Keratinocyte (primary cell): ENCODE data around the gene STK36. TPM values are rescaled to one million over a fixed set of nuclear protein-coding genes. Genes with fewer than 3 reads are reported as not detected.

Experiments
- DNase-seq: peaks from one replicate; pipeline ENCODE4 v3.0.0-alpha.2; 2011; ENCODE audit warnings: low read depth, missing footprints, low spot score
- FAIRE-seq: peaks from 2 replicates; lab custom pipeline; 2011; peaks lifted over from hg19 to GRCh38; lab: Jason Lieb, UNC
- H2AFZ ChIP-seq: 2 replicates; pipeline ENCODE4 v1.6.0; 2012; ENCODE audit warnings: low read length, control low read depth, inconsistent platforms; ENCODE audit not compliant: control insufficient read depth
- H3K27ac ChIP-seq: 2 replicates; pipeline ENCODE4 v1.5.1; 2011; ENCODE audit warnings: low read length; ENCODE audit not compliant: control insufficient read depth, insufficient read depth
- H3K27me3 ChIP-seq: 3 replicates; pipeline ENCODE4 v1.6.0; 2011; ENCODE audit warnings: low read length; ENCODE audit not compliant: control insufficient read depth, insufficient read depth; ENCODE audit errors: extremely low read depth
- H3K36me3 ChIP-seq, 2 experiments: 2 replicates in 1 of 2; 3 replicates in 1 of 2; pipeline ENCODE4 v1.5.1; 2011; ENCODE audit warnings: low read length in 2 of 2, mild to moderate bottlenecking in 1 of 2; ENCODE audit not compliant: control insufficient read depth in 2 of 2, insufficient read depth in 2 of 2; ENCODE audit errors: extremely low read depth in 1 of 2
- H3K4me1 ChIP-seq: 3 replicates; pipeline ENCODE4 v1.5.1; 2011; ENCODE audit warnings: low read length; ENCODE audit not compliant: control insufficient read depth, insufficient read depth; ENCODE audit errors: extremely low read depth
- H3K4me2 ChIP-seq: 3 replicates; pipeline ENCODE4 v1.6.0; 2011; ENCODE audit warnings: low read depth, low read length; ENCODE audit not compliant: control insufficient read depth, insufficient read depth; ENCODE audit errors: extremely low read depth
- H3K4me3 ChIP-seq, 3 experiments: fragments of 200-600 bp in 1 of 3; sonication (generic) in 1 of 3; 2 replicates in 2 of 3; 3 replicates in 1 of 3; pipeline ENCODE4 v1.5.1; 2011 to 2016; ENCODE audit warnings: low read length in 3 of 3, mild to moderate bottlenecking in 3 of 3, control low read depth in 2 of 3, inconsistent platforms in 1 of 3, low read depth in 1 of 3, mixed read lengths in 1 of 3, mixed run types in 1 of 3, moderate library complexity in 1 of 3; ENCODE audit not compliant: control insufficient read depth in 2 of 3, insufficient read depth in 2 of 3; ENCODE audit errors: extremely low read depth in 1 of 3
- H3K79me2 ChIP-seq: 2 replicates; pipeline ENCODE4 v1.6.0; 2012; ENCODE audit warnings: low read length; ENCODE audit not compliant: control insufficient read depth, insufficient read depth
- H3K9ac ChIP-seq: 3 replicates; pipeline ENCODE4 v1.6.0; 2011; ENCODE audit warnings: low read length; ENCODE audit not compliant: control insufficient read depth, insufficient read depth; ENCODE audit errors: extremely low read depth
- H3K9me1 ChIP-seq: 3 replicates; pipeline ENCODE4 v1.6.0; 2011; ENCODE audit warnings: low read length; ENCODE audit not compliant: control insufficient read depth, insufficient read depth; ENCODE audit errors: extremely low read depth
- H3K9me3 ChIP-seq: 2 replicates; pipeline ENCODE4 v1.5.1; 2012; ENCODE audit warnings: low read depth, low read length; ENCODE audit not compliant: control insufficient read depth
- H4K20me1 ChIP-seq: 3 replicates; pipeline ENCODE4 v1.6.0; 2011; ENCODE audit warnings: low read length; ENCODE audit not compliant: control insufficient read depth, insufficient read depth; ENCODE audit errors: extremely low read depth
- EZH2 ChIP-seq: IDR thresholded peaks from one replicate; pipeline ENCODE4 v1.6.1; 2012; ENCODE audit warnings: inconsistent platforms, mild to moderate bottlenecking, low read length, moderate library complexity
- dilution Hi-C: fragments of 300-500 bp; cut with MboI; formaldehyde crosslinking; loops from one replicate; pipeline ENCODE4 v1.7.0; 2020; ENCODE audit warnings: low sequenced_read_pairs; ENCODE audit not compliant: extremely low pct_ligation_motif_present
- polyA plus RNA-seq, 5 experiments: library from polyadenylated mRNA; depleted of rRNA in 3 of 5; stranded (reverse) in 3 of 5; stranded (forward) in 1 of 5; unstranded in 1 of 5; fragments of >200 nt; gene quantifications; 1 replicate in 1 of 5; 2 replicates in 3 of 5; 3 replicates in 1 of 5; pipeline versions ENCODE4 v1.2.1 to v1.2.3, GENCODE V29; 2011 to 2012; ENCODE audit warnings: missing spikeins in 2 of 5, low read depth in 1 of 5, low replicate concordance in 1 of 5
- TF ChIP-seq, protein P1 (sequence below), 3 experiments: IDR thresholded peaks in 1 of 3; conservative IDR thresholded peaks in 1 of 3; optimal IDR thresholded peaks in 1 of 3; 2 replicates in 2 of 3; 3 replicates in 1 of 3; pipeline versions ENCODE3 to v1.5.1; 2011; ENCODE audit warnings: low read length in 3 of 3, mild to moderate bottlenecking in 3 of 3, moderate library complexity in 2 of 3, control low read depth in 1 of 3, inconsistent platforms in 1 of 3; ENCODE audit not compliant: insufficient read depth in 2 of 3; ENCODE audit errors: extremely low read depth in 1 of 3

STK36 gene
- polyA plus RNA-seq, 1 donor (not counting 4 experiments of a cell fraction or from before 2014, with no cell fraction given) = 19.0 TPM

DNA sequence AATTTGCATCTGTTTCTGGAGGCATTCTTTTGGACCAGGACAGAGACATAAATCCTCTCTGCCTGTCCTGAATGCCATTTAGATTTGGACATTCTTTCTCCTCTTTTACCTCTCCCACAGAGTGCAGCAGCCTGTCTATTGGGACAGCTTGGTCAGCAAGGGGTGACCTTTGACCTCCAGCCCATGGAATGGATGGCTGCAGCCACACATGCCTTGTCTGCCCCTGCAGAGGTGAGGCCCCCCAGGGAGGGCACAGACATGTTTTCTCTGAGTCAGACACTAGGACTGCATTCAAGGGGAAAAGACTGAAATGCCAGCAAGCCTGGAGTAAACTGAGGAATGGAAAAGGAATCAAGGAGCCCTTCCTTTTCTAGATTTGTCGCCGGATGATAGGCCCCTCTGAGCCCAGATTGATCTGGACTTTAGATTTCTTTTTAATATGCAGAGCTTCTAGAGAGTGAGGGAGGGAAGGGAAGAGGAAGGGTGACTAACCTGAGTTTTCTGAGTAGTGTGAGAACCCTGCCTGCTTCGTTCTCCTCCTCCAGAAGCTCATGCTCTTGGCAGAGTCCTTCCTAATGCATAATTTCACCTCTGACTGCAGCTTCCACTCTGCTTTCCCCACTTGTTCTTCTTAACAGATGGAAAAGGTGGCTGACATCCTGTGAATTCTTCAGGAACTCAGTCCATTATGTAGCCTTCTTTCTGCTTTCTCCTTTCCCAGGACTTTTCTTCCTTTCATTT, 22.7 kb downstream of the STK36 start:
- DNase-seq (no peak), FAIRE-seq (no peak)
- Histone ChIP-seq H4K20me1 (no peaks in the 10 kb centered on the region), H3K27me3 (no peaks in the 10 kb centered on the region), H3K4me1 (no peaks in the 10 kb centered on the region), H3K9ac (no peak overlapping the region), H3K9me3 (no peaks in the 10 kb centered on the region), H3K36me3 (peaks cover 19 to 21% of the 10 kb centered on the region in 2 experiments), H2AFZ (no peak overlapping the region), H3K9me1 (no peaks in the 10 kb centered on the region), H3K27ac (no peak overlapping the region), H3K4me2 (no peak overlapping the region), H3K4me3 (no peak overlapping the region), H3K79me2 (no peaks in the 10 kb centered on the region)
- TF ChIP-seq, protein P1, sequence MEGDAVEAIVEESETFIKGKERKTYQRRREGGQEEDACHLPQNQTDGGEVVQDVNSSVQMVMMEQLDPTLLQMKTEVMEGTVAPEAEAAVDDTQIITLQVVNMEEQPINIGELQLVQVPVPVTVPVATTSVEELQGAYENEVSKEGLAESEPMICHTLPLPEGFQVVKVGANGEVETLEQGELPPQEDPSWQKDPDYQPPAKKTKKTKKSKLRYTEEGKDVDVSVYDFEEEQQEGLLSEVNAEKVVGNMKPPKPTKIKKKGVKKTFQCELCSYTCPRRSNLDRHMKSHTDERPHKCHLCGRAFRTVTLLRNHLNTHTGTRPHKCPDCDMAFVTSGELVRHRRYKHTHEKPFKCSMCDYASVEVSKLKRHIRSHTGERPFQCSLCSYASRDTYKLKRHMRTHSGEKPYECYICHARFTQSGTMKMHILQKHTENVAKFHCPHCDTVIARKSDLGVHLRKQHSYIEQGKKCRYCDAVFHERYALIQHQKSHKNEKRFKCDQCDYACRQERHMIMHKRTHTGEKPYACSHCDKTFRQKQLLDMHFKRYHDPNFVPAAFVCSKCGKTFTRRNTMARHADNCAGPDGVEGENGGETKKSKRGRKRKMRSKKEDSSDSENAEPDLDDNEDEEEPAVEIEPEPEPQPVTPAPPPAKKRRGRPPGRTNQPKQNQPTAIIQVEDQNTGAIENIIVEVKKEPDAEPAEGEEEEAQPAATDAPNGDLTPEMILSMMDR (optimal IDR thresholded peaks at IDR 0.05 in 1 of 3, IDR thresholded peaks at IDR 0.05 in 1 of 3, conservative IDR thresholded peaks at IDR 0.05 in 1 of 3; ENCODE audit: extremely low read depth in 1 of 3, insufficient read depth in 2 of 3, low read length in 3 of 3) = no peak
- TF ChIP-seq EZH2 = no peak
- dilution Hi-C loops = no loop called here

DNA sequence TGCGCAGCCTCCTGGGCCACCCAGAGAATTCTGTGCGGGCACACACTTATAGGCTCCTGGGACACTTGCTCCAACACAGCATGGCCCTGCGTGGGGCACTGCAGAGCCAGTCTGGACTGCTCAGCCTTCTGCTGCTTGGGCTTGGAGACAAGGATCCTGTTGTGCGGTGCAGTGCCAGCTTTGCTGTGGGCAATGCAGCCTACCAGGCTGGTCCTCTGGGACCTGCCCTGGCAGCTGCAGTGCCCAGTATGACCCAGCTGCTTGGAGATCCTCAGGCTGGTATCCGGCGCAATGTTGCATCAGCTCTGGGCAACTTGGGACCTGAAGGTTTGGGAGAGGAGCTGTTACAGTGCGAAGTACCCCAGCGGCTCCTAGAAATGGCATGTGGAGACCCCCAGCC, 27.0 kb downstream of the STK36 start:
- Histone ChIP-seq H4K20me1 (no peaks in the 10 kb centered on the region), H2AFZ (no peak overlapping the region), H3K27ac (no peak overlapping the region), H3K9me3 (no peaks in the 10 kb centered on the region), H3K9ac (no peak overlapping the region), H3K9me1 (no peaks in the 10 kb centered on the region), H3K79me2 (no peaks in the 10 kb centered on the region), H3K4me2 (no peak overlapping the region), H3K27me3 (no peaks in the 10 kb centered on the region), H3K36me3 (peaks cover 8 to 10% of the 10 kb centered on the region in 2 experiments), H3K4me3 (no peak overlapping the region), H3K4me1 (no peaks in the 10 kb centered on the region)
- TF ChIP-seq, protein P1 (optimal IDR thresholded peaks at IDR 0.05 in 1 of 3, IDR thresholded peaks at IDR 0.05 in 1 of 3, conservative IDR thresholded peaks at IDR 0.05 in 1 of 3; ENCODE audit: extremely low read depth in 1 of 3, insufficient read depth in 2 of 3, low read length in 3 of 3) = no peak
- TF ChIP-seq EZH2 = no peak
- DNase-seq (no peak), FAIRE-seq (no peak)
- dilution Hi-C loops = no loop called here
